HG03575 (cell line): Measurements from ENCODE around the gene RPS6KB2.
A peak's percentile ranks its signal among the peaks of the same experiment; 100 is the strongest.

Experiments
- ATAC-seq: cut with Tn5 transposase; IDR thresholded peaks from one replicate; pipeline ENCODE4 v1.9.1; 2021; ENCODE audit not compliant: unreplicated experiment, insufficient number of reproducible peaks, low FRiP score; ENCODE audit errors: extremely low read depth

RPS6KB2 gene

GRCh38 chr11:67482275-67482826 lies 54.1 kb downstream of the RPS6KB2 start:
- no peak for ATAC-seq

- peak; percentile 38 for ATAC-seq
Observed at GRCh38 chr11:67482827-67483798, 54.8 kb downstream of the RPS6KB2 start, which contains the start of gene AIP. TSS of gene AIP (plus strand) at chr11:67483026. CDS start at chr11:67483159, 133 bp downstream.

GRCh38 chr11:67483831-67484665 lies 55.8 kb downstream of the RPS6KB2 start:
- no peak for ATAC-seq

GRCh38 chr11:67484847-67485311 lies 56.6 kb downstream of the RPS6KB2 start:
- ATAC-seq, result no peak
